CD4-positive, alpha-beta T cell treated with Interleukin-21 for 1 hour (primary cell): ENCODE data around the gene DGAT2L6.

Experiments used
- DNase-seq: peaks from one replicate; pipeline ENCODE4 v3.0.0-alpha.2; 2020

DGAT2L6 gene

DNA sequence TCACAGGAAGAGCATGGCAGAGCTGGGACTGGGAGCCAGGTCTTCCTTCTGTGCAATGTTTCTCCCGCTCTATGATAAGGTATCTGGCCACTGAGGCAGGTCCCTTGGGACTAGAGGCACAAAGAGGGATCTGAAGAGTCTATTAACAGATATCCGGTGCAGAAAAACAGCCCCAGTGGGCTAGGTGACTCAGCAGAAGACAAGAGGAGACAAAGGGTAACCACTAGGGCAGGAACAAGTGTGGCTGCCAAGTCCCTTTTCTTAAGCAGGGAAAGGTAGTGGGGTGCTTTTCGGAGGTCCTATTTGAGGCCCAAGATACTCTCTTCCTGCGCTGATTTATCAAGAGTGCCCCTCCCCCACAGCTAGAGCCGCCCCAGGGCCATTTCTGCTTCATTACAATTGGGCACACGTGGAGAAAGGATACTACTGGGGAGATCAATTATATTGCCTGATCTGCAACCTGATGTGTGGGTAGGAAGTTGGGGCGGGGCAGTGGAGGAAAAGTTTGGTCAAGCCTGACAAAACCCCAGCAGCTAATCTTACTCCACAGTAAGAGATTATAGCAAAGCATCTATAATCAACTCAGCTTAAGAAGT lies at the start of gene DGAT2L6:
Gene DGAT2L6 (plus strand): TSS at position 546 of the 596 bp plus-strand sequence. CDS start 100 bp downstream, outside the sequence.
- no peak for DNase-seq

GRCh38 chrX:70128071-70128470 lies 49.2 kb upstream of the DGAT2L6 start:
- DNase-seq: no peak

GRCh38 chrX:70129816-70130215 lies 47.5 kb upstream of the DGAT2L6 start:
- DNase-seq: no peak

DNA sequence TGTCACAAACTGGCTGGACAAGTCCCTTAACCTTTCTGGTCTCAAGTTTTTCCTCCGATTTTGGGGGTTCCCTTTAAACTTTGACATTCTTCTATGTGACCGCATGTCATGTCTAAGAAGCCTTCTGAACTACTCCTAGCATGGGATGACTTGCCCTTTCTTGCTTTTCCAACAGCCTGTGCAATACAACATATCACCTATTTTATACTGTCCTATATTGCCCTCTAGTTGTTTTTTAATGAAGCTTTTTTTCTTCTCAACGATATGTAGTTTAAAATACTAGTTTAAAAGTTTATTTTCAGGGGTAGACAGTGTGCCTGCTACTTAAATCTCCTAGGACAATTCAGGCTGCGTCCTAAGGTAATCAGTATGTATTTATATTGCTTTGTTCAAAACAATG lies 45.1 kb upstream of the DGAT2L6 start:
- DNase-seq: no peak

DNA sequence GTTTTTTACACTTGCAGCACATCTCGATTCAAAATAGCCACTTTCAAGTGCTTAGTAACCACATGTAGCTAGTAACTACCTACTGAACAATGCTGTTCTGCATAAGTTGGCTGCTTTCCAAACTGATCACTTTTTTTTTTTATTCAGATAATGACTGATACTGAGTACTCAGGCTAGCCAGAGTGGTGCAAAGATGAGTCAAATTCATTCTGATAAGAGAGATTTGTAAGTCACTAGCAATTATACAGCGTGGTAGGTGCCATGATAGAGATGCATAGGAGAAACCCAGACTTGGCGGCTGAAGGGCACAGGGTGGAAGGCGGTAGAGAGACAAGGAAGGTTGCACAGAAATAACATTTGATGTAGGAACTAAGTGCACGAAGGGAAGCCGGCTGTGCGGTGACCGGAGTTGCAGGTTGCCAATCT lies 44.4 kb upstream of the DGAT2L6 start:
- peak; percentile 38 for DNase-seq

- DNase-seq: peak; percentile 88
Measured at GRCh38 chrX:70133303-70134115, 43.8 kb upstream of the DGAT2L6 start, which contains the start of gene IGBP1. TSS of gene IGBP1 (plus strand) at chrX:70133447. CDS start at chrX:70133948, 501 bp downstream.

- no peak for DNase-seq
Measured at GRCh38 chrX:70134116-70134477, 43.2 kb upstream of the DGAT2L6 start.

- DNase-seq: no peak
Measured at GRCh38 chrX:70138622-70139021, 38.7 kb upstream of the DGAT2L6 start.

DNA sequence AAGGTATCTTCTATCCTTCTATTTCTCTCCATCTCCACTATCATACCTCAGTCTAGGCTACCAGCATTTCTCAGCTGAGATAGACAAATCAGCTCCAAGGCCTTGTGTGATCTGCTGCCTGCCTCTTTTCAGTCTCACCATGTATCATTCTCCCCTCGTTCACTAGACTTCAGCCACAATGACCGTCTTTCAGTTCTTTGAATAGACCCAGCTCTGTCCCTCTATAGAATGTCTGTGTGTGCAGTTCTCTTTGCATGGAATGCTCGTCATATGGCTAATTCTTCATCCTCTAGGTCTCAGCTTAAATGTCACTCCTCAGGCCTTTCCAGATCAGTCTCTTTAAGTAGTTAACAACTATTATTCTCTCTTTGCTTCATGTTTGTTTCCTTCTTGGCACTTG lies 37.5 kb upstream of the DGAT2L6 start:
- DNase-seq: no peak

DNA sequence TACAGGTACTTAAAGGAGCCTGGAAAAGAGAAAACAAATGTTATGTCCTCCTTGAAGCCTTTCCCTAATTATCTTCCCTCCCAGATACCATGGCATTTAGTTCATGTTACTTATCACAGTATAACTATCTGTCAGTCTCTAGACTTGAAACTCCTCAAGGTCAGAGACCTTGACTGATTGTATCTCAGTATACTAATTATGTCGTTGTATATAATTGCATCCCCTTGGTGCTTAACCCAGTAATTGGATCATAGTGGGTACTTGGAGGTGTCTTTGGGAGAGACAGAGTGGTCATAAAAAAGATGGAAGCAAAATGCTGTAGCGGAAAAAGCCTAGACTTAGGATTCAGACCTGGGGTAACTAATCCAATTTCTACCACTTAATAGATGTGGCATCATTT lies 35.9 kb upstream of the DGAT2L6 start:
- no peak for DNase-seq

GRCh38 chrX:70166601-70167590 lies 10.4 kb upstream of the DGAT2L6 start:
- no peak for DNase-seq

DNA sequence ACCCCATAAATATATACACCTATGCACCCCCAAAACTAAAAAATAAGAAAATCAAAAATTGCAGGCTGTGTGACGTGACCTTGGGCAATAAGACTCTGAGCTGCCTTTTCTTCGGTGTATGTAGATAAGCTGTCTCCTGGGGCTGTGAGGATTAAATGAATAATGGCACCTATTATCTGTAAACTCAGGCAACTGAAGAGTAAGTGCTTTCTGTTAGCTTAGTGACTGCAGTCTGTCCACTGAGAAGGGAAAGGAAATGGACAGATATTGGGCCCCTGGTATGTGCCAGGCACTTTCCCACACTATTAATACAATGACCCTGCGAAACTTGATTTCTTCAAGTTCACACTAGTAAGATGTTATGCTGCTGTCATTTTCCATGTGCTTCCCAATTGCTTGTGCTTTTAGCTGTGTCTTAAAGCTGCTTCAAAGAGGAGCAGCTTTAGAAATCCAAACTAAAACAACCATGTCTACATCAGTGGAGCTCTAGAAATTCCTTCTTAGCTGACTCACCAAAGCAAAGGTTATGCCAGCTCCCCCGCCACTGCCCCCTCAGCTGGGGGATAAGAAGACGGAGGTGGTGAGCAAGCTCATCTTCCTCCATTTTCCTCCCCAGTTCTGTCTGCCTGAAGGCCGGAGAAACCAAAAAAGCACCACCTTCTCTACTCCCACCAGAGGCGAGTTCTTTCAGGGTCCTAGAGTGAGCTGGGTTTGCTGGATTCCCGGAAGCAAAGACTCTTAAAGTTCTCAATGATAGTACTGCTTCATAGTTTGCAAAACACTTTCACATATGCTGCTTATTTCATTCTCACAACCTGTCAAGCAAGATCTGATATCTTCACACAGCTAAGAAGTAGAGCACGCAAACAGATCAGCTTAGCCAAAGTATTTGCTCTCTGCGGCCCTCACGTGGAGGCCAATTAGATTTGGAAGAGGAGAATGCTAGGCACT lies 8.8 kb upstream of the DGAT2L6 start:
- no peak for DNase-seq

DNA sequence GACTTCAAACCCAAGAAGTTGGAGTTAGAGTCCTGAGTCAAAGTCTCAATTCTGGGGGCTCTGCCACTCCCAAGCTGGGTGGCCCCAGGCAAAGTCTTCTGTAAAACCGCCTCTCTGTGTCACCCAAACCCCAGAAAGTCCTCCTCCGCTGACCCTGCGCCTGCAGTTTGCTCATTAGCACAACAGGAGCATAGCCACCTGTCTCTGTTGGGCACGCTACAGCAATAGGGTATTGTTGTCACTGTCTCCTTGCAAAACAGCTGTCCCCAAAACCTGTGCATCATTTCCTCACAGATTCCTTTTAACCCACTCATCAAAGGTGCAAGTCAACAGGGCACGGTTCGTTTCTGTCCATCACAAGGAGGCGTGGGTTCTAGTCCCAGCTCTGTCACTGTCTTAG lies 8.0 kb upstream of the DGAT2L6 start:
- DNase-seq: no peak

DNA sequence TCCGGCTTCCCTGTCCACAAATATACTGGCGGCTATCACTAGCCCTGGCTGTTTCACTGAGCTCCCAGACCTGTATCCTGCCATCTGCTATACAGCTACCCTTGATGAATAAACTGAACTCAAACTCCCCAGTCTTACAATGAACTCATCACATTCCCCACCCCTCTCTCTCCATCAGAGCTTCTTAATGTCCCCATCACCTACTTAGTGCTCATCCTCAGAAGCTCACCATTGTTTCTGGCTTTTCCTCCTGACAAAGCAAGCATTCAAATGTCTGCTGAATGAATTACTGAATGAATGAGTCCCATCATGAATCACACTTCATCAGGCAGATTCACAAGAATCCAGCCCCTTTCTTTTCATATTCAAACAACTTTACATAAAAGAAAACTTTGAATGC lies 5.7 kb upstream of the DGAT2L6 start:
- no peak for DNase-seq

DNA sequence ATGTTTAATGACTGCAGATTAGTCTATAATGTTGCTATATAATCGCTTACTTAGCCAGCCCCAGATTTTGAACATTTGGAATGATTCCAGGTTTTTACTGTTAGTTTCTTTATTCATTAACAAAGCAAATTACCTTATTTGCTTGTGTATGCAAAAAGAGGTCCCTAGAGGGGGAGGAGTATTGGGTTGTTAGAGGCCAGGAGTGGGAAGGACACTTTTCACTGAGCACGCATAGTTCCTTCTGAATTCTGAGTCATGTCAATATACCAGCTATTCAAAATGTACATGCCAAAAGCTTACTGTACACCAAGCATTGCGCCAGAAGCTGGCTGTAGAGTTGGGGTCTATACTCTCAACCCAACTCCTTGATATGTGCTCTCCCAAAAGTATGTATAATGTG lies 5.1 kb upstream of the DGAT2L6 start:
- no peak for DNase-seq

DNA sequence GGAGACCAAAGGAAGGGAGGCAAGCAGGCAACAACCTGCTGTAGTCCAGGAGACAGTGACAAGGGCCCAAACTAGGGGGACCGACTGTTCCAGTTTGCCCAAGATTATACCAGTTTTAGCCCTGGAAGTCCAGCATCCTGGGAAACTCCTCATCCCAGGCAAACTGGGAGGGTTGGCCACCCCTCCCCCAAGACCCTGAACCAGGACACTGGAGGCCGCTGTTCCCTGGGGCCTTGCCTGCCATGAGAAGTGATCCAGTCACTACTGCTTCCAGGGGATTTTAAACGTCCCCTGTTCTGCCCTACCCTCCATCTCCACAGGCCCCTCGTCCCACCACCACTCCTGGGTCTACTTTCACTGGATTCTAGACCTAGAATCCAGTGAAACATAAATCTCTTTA lies 4.3 kb upstream of the DGAT2L6 start:
- DNase-seq: no peak

DNA sequence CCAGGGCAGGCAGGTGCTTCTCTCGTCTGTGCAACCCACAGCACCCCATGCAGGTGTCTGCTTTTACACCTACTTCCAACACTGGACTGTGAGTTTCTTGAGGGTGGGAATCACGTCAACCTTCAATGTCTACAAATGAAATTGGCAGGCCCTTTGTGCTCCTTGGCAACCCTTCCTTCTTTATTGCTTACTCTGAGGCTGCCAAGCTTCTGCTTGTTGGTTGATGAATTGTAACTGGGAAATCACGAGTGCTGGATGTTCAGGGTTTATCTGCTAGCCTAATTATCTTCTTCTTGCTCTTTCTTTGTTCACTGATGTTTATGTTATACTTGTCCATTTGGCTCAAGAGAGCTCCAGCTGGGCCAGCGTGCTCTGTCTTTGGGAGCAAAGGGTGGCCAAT lies 2.5 kb upstream of the DGAT2L6 start:
- DNase-seq: no peak

- no peak for DNase-seq
Measured at GRCh38 chrX:70175338-70175737, 1.9 kb upstream of the DGAT2L6 start.

DNA sequence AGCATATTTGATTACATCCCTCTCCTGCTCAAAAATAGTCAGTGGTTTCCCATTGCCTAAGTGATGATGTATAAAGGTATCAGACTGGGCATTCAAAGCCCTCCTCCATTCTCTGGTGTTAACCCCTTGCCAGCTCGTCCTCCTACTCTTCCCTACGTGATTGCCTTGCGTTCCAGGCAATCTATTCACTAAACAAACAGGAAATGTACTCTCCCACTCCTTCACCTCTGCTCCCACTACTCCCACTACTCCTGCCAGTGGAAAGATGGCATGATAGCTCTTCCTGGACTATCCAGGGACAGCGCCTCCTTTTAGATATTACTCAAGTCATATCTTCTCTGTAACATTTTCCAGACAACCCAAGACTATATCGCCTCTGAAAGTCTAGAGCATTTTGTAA lies 5.8 kb downstream of the DGAT2L6 start:
- no peak for DNase-seq

DNA sequence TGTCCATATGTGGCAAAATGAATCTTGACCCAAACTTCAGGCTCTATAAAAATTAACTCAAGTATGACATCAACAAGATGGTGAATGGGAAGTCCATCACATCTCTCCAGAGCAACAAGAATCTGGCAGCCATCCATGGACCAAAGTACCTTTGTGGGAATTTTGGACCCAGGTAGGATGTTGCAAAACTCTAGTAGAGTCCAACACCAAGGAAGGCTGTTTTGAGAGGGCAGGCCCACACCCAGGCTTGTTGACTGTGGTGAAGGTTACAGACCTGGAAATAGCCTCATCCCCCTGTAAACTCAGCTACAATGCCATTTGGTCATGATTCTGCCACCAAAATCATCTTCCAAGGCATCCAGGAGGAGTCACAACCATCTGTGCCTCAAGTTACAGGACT lies 12.9 kb downstream of the DGAT2L6 start:
- DNase-seq: no peak

DNA sequence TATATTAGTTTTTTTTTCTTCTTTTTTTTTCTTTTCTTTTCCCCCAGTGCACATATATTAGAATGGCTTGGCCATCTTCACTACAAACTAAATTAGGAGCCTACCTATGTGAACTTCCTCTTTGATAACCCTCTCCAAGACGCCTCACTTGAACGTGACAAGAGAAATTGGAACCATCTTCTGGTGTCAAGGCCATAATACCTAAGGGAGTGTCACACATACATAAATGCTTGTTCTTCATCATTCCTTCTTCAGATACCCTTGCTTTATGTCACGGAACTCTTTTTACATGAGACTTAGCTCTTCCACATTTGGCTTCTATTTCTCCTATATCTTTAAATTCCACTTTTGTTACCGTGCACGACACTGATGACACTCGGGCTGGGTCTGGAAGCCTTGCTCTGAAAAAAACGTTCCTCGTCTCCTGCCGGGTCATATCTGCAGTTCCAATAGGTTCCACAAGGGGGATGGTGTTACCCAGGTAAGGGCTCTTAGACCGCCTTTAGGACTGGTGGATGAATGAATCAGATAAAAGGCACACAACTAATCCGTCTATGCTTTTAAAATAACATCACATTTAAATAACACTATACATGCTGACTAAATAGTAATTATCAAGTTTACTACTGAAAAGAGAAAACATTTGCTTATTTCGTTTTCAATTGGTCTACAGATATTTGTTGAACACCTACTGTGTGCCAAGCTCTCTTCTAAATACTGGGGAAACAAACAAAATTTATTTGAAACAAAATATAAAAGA lies 19.9 kb downstream of the DGAT2L6 start:
- peak; percentile 69 for DNase-seq
